HG03520 (cell line): ENCODE data around the gene TPD52L2.
"Not testable (repeated sequence)": the region's sequence is repeated elsewhere in the genome, so short reads cannot be mapped to it uniquely, and the experiment has no call there.

ENCODE experiments used
- ATAC-seq: cut with Tn5 transposase; IDR thresholded peaks from one replicate; pipeline ENCODE4 v1.9.1; 2021; ENCODE audit warnings: mild to moderate bottlenecking, moderate library complexity; ENCODE audit not compliant: unreplicated experiment

Gene TPD52L2

DNA sequence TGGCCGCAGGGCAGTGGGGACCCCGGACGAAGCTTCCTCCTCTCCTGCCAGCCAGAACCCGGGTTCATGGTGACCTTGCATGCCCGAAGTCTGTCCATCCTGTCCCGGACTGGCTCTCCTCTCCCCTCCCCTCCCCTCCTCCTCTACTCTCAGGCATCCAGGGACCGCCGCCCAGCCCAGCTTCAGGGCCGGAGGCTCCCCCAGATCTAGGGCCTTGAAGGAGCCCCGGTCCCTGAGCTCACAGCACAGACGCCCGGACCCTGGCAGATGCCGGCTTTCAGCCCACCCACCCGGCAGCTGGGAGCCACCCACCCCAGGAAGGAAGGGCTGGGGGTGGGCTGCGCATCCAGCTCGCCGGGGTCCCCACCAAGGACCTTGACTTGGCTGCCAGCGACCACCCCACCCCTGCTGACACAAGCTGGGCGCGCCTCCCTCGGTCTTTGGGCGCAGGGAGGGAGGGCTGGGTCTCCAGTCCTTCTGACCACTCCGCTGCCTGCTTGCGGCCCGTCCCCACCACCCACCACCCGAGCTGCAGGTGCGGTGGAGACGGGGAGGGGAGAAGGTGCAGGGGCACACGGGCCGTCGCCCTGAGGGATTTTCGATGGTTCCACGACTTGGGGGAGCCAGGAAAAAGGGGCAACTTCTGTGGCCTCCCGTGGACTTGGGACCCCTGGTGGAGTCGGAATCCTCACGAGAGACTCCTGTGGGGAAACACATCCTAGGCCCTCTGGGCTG, 9.5 kb upstream of the TPD52L2 start:
- ATAC-seq, result no peak

DNA sequence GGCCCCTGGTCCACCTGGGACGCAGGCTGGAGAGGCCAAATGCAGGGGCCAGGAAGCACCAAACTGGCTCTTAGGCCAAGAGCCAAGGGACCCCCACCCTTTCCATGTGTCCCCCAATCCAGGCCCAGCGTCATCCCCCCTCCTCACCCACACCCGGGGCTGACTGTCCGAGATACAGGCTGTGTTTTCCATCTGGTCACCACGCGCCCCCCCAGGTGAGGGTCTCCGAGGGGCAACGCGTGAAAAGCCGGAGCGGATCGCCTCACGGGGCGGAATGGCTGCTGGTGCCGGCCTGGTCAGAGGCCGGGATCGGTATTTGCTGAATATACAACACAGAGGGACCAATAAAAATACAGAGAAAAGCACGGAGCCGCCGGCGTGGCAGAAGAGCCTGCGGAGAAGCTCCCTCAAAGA, 9.0 kb upstream of the TPD52L2 start:
- no peak for ATAC-seq

DNA sequence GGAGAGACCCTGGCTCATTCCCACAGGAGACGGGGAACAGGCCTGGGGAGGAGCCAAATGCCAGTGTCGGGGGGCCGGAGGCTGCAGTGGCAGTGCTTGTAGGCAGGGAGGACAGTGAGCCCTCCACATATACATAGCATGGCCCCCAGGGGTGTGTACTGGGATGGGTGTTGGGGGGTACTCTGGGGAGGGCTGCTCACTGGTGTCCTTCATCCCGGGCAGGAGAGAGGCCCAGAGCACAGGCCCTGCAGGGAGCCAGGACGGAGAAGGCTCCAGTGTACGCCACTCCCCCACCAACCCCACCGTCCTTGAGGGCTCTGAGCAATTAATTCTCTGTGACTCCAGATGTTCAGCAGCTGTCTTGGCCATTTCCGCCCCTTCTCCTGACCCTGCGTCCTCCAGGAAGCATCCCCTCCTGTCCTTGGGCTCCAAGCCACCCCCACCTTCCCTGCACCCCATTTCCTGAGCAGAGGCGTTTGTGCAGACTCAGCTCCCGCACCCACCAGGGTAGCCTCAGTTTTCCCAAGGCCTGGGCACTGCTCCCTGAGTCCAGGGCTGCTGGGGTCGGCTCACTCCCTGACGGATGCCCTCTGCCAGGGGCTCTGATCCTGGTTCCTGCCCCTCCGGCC, 7.2 kb upstream of the TPD52L2 start:
- ATAC-seq, result no peak

DNA sequence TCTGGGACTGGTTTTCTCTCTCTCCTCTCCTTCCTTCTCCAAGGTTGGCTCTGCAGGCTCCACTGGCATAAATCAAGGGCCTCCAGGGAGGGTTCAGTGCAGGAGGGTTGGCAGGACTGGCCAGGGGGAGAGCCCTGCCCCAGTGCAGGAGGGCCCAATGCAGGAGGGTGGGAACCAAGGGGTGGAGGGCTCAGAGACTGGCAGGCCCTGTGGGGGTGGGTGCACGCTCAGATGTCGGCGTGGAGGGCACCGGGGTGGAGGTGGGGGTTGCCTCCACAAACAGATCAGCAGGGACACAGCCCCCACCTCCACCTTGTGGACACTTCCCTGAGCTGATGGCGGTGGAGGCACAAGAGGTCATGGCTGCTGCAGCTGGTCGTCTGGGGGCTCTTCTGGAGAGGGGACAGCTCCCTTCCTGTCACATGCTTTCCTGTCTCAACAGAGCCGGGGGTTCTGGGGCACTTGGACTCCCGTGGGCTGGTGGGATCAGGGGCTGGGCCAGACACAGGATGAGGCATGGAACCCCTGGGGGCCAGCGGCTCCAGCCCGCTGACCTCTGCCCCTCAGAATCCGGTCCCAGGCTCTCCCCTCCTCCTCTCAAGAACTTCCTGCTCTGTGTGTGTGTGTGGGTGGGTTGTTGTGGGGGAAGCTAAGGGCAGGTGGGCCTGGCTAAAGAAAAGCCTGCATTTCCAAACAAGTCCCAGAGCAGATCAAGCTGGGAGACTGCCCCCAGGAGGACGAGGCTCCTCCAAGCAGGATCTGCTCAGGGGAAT, 6.5 kb upstream of the TPD52L2 start:
- no peak for ATAC-seq

DNA sequence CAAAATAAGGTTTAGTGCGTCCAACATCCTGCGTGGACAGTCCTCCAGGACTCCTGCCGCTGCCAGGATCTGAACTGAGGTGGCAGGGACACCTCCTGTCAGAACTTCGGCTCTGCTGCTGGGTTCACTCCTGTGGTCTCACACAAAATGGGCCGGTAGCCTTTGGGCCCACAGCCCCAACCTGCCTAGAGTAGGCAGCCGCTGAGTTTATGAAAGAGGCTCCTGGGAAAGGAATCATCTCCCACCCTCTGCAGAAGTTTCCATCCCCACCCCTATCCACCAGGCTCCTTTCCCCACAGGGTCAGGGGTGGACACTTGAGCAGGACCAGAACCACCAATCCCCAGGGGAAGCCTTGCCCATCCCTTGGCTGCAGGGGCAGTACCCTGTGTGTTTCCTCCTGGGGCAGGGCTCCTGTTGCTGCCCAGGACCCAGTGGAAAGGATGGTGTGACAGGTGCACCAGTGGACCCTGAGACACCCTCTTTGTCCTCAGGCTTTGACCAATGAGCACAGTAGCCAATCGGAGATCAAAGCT, 5.8 kb upstream of the TPD52L2 start:
- ATAC-seq, result no peak

DNA sequence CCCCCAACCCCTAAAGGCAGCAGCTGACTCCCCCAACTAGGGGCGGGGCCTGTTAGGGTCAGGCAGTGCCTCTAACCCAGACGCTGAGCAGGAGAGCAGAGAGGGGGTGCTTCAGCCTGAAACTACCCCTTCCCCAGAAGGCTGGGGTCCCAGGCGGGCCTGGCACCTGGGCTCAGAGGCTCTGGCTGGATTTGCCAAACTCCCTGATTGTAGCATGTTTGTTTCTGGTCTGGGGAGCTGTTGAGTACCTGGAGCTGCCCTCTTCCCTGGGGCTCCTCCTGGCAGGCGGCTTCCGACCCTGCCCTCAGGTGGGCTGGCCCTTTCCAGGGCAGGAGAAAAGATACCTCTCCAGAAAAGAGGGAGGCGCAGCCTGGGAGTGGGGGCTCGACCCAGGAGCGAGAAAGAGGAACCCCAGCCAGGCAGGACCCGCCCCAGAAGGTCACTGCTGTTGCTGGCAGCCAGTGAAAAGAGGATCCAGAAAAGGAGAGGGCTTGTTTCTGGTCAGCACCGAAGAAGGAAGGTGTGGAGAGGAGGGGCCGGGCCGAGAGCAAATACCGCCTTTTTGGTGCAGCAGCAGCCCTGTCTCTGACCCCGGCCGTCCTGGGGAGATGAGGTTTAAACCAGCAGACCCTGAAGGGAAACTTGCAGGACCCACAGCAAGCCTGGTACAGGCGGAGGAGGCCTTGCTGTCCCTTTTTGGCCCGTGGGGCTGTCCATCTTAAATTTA, 4.6 kb upstream of the TPD52L2 start:
- no peak for ATAC-seq

DNA sequence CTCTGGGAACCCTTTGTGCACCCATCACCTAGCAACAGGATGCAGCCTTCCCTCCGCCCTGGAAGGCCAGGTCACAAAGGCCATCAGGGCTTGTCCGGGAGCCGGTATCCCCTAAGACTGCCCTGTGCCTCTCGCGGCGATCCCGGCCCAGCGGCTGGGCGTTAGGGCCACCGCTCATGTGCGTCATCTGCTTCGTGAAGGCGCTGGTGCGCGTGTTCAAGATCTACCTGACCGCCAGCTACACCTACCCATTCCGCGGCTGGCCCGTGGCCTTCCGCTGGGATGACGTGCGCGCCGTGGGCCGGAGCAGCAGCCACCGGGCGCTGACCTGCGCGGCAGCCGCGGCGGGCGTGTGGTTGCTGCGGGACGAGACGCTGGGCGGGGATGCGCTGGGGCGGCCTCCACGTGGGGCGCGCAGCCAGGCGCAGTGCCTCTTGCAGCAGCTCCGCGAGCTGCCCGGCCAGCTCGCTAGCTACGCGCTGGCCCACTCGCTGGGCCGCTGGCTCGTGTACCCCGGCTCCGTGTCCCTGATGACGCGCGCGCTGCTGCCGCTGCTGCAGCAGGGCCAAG, 3.6 kb upstream of the TPD52L2 start, which contains the start of gene ABHD16B:
TSS of gene ABHD16B (plus strand) at position 134 of the 570 bp plus-strand sequence. CDS start at position 177, 43 bp downstream.
- ATAC-seq, result no peak

DNA sequence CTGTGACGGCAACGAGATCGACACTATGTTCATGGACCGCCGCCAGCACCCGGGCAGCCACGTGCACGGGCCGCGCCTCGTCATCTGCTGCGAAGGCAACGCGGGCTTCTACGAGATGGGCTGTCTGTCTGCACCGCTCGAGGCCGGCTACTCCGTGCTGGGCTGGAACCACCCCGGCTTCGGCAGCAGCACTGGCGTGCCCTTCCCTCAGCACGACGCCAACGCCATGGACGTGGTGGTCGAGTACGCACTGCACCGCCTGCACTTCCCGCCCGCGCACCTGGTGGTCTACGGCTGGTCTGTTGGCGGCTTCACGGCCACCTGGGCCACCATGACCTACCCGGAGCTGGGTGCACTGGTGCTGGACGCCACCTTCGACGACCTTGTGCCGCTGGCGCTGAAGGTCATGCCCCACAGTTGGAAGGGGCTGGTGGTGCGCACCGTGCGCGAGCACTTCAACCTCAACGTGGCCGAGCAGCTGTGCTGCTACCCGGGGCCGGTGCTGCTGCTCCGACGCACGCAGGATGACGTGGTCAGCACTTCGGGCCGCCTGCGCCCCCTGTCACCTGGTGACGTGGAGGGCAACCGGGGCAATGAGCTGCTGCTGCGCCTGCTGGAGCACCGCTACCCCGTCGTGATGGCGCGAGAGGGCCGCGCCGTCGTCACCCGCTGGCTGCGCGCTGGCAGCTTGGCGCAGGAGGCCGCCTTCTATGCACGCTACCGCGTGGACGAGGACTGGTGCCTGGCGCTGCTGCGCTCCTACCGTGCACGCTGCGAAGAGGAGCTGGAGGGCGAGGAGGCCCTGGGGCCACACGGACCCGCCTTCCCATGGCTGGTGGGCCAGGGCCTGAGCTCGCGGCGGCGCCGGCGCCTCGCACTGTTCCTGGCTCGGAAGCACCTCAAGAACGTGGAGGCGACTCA, 2.8 kb upstream of the TPD52L2 start:
- no peak for ATAC-seq

DNA sequence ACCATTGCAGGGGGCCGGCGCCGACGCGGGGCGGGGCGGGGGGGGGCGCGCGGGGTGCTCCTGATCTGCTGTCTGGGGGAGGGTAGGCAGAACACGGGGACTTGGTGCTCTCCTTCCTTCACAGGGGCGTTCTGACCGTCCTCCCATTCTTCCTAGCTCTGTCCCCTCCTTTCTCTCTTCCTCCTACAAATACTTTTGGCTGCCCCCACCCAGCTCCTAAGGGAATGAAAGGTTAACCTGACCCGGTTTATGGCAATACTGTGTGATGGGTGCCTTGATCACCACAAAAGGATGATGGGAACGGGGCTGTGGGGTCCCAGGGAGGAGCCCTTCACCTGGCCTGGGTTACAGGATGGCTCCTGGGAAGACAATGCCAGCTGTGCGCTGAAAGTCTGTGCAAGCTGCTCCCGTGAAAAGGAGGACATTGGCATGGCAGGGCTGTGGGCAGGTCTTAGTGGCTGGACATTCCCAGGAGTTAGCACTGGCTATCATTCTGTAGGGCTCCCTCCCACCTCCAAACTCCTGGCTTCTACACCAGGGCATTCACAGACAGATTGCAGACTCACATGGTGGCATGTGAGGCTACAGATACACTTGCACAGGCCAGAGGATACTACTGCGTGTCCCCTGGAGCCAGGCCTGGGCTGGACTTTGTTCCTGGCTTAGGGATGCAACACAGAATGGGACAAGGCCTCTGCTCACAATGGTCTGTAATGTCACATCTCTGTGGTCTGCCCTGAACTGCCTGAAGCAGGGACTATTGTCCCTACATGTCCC, 1.9 kb upstream of the TPD52L2 start:
- no peak for ATAC-seq

DNA sequence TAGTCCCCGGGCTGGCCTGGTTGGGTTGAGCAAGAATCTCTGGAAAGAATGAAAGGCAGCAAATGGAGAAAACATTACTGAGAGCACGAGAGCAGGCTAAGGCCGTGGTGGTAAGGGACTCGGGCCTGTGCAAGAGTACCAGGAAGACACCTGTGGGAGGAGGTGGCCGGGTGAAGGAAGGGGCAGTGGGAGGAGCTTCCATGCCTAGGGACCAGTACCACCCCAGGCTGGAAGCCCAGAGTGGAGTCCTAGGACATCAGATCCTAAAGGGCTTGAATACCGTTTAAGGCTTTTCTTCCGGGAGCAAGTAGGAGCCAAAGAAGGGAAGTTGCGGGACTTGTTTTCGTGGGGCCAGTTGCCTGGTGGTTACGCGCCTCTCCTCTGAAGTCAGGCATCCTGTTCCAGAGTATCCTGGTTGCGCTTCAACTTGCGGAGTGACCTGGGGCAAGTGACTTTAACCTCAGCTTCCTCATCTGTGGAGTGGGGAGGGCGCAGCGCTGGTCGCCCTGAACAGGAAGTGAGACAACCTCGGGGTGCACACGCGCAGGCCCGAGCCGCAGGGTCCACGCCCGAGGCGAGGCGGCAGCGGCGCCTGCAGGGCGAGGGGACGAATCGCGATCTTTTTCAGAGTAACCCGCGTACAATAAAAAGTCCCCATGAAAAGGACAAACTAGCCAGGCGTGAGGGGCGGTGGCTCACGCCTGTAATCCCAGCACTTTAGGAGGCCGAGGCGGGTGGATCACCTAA, 1.1 kb upstream of the TPD52L2 start:
- no peak for ATAC-seq

DNA sequence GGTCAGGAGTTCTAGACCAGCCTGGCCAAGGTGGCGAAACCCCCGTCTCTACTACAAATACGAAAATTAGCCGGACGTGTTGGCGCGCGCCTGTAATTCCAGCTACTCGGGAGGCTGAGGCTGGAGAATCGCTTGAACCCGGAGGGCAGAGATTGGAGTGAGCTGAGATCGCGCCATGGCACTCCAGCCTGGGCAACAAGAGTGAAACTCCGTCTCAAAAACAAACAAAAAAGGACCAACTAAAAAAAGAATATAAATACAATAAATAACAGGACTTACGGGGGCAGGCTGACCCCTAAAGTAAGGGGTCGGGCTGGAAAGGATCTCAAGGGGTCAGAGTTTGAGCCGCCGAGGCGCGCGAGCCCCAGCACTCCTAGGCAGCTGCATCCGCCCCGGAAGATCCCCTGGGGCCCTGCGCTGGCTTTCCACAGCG, 509 bp upstream of the TPD52L2 start:
- ATAC-seq, result no peak

DNA sequence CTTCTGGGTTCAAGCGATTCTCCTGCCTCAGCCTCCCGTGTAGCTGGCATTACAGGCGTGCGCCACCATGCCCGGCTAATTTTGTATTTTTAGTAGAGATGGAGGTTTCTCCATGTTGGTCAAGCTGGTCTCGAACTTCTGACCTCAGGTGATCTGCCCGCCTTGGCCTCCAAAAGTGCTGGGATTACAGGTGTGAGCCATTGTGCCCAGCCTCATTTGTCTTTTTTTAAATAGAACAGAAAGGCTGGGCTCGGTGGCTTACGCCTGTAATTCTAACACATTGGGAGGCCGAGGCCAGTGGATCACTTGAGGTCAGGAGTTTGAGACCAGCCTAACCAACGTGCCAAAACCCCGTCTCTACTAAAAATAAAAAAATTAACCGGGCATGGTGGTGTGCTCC, 2.0 kb downstream of the TPD52L2 start:
- ATAC-seq, result not testable (repeated sequence)

DNA sequence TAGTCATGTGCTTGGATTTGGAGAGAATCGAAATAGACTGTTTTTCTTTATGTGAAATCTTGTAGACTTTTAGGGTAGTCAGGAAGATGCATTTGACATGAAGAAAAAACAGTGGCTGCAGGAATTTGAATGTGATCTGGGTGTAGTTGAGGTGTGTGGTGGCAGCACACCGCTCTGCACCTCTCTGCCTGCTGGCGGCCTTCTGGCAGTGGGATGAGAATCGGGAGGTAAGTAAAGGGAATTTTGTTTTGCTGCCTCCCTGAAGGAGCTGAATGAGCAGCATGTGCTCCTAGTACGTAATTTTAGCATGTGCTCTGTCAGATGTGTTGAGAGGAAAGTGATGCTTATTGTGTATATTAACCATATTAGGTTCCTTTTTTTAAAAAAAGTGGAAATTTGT, 3.2 kb downstream of the TPD52L2 start:
- ATAC-seq, result no peak

DNA sequence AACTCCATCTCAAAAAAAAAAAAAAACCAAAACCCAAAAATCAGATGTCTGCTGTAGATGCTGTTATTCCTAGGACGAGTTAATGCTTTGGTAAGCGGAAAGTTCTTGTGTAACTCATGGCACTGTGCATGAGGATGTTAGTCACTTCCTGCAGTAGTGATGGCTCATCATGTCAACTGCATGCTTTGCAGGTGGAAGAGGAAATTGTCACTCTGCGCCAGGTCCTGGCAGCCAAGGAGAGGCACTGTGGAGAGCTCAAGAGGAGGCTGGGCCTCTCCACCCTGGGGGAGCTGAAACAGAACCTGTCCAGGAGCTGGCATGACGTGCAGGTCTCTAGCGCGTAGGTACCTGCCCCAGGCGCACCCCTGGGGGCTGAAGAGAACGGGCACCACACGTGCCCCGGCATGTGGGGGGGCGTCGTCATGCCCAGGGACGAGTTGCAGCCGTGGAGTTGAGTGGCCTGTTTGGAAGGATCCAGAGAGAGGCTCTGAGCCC, 8.5 kb downstream of the TPD52L2 start:
- ATAC-seq, result no peak

DNA sequence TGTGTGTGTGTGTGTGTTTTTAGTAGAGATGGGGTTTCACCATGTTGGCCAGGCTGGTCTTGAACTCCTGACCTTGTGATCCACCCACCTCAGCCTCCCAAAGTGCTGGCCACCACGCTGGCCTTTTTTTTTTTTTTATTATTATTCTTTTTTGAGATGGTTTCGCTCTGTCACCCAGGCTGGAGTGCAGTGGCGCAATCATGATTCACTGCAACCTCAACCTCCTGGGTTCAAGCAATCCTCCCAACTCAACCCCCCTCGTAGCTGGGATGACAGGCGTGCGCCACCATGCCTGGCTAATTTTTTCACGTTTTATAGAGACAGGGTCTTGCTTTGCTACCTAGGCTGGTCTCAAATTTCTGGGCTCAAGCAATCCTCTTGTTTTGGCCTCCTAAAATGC, 9.2 kb downstream of the TPD52L2 start:
- not testable (repeated sequence) for ATAC-seq

DNA sequence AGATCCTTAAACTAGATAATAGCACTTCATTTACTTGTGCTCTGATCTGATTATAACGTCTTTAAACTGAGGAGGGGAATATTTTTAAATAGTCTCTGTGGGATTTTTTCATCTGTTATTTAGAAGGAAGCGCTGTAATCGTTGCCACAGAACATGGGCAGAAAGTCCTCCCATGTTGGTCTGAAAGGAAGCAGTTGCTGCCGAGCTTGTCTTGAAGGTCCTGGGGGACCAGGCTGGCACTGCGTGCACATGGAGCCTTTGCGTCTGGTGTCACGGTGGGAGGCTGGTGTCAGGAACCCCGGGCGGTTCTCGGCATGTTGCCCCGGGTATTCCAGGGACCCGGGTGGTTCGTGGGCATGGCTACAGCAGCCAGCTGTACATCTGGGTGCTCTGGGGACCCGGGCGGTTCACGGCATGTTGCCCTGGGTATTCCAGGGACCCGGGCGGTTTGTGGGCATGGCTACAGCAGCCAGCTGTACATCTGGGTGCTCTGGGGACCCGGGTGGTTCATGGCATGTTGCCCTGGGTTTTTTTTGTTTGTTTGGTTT, 11.5 kb downstream of the TPD52L2 start:
- ATAC-seq, result no peak

DNA sequence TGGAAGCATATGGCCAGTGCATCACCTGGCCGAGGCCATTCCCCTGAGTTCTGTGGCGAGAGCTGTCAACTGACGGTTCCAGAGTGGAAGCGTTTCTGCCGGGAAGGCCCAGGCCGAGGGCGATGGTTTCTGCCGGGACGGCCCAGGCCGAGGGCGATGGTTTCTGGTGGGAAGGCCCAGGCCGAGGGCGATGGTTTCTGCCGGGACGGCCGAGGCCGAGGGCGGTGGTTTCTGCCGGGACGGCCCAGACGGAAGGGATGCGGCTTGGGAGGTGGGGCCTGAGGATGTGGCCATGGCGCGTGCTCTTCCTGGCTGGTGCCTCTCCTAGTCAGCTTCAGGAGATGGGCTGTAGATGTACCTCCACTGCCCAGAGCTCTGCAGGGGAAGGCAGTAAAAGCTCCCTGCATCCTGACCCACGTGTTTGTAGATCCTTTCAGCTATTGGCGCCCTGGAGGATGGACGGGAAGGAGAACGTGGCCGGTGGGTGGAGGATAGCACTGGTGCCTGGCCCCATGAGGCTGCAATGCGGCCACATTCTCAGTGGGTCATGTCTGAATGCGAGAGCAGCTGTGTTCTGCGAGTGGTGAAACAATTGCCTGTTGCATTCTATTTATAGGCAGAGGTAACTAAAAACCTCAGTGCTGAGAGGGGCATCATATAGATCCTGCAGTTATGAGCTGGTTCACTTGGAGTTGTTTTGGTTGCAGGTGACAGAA, 12.8 kb downstream of the TPD52L2 start:
- no peak for ATAC-seq
